Measurements from ENCODE around the gene SPATA31E1.

DNA sequence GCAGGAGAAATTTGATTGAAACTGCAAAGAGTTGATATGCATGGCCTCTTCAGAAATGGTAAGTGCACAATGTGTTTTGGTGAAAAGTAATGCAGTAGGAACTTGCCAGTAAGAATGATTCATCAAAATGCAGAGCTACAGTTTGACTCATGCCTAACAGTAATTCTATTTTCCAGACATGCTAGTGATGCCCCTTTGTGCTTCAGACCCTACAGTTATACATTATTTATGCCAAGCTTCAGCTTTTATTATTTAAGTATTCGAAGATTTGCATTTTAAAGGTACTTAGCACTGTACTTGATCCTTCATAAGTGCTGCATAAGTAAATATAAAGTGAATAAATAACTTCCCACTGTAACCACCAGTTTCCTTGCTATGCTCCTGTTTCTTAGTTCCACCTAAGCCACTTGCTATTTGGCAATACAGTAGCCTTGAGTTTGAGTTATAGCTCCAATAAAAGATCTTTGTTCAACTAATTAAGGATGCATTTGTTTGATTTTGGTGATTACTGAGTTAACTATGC lies 3.6 kb upstream of the SPATA31E1 start:
- TF ChIP-seq, protein P1, sequence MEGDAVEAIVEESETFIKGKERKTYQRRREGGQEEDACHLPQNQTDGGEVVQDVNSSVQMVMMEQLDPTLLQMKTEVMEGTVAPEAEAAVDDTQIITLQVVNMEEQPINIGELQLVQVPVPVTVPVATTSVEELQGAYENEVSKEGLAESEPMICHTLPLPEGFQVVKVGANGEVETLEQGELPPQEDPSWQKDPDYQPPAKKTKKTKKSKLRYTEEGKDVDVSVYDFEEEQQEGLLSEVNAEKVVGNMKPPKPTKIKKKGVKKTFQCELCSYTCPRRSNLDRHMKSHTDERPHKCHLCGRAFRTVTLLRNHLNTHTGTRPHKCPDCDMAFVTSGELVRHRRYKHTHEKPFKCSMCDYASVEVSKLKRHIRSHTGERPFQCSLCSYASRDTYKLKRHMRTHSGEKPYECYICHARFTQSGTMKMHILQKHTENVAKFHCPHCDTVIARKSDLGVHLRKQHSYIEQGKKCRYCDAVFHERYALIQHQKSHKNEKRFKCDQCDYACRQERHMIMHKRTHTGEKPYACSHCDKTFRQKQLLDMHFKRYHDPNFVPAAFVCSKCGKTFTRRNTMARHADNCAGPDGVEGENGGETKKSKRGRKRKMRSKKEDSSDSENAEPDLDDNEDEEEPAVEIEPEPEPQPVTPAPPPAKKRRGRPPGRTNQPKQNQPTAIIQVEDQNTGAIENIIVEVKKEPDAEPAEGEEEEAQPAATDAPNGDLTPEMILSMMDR (IDR thresholded peaks at IDR 0.05) = no peak
- TF ChIP-seq POLR2A (IDR thresholded peaks at IDR 0.05) = no peak
